Measurements from ENCODE around the gene ERCC6. TPM values are rescaled to one million over a fixed set of nuclear protein-coding genes. Genes with fewer than 3 reads are reported as not detected.
A peak's percentile ranks its signal among the peaks of the same experiment; 100 is the strongest.

ERCC6 gene
- total RNA-seq, 2 experiments from 2014 or later: 20.5 to 20.6 TPM

DNA sequence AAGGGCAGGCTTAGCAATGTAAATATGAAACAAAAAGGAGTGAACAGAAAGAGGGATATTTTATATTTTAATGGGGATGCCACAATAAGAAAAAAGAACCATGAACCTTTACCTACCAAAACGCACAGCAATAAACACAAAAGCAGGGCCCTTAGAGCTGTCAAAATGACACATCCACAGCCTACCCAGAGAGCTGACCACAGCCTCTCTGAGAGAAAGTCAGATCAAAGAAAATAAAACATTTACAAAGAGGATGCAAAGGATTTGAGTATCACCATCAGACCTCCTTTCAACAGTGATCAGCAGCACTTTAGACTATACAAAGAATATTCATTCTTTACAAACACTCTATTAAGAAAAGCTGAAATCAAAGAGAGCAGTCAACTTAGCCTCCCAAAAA is 52.9 kb downstream of the ERCC6 start:
- ATAC-seq: peak; percentile 36
- CTCF ChIA-PET: interaction anchor here (1.0 to 2.9 kb wide), 2 partner anchors 25 to 78 kb away, joined by 4 to 11 read pairs; no protein-coding TSS in a partner anchor
- peaks cover 9% of the 10 kb centered on the region for H3K36me3 Mint-ChIP-seq (ENCODE audit: low read depth)

DNA sequence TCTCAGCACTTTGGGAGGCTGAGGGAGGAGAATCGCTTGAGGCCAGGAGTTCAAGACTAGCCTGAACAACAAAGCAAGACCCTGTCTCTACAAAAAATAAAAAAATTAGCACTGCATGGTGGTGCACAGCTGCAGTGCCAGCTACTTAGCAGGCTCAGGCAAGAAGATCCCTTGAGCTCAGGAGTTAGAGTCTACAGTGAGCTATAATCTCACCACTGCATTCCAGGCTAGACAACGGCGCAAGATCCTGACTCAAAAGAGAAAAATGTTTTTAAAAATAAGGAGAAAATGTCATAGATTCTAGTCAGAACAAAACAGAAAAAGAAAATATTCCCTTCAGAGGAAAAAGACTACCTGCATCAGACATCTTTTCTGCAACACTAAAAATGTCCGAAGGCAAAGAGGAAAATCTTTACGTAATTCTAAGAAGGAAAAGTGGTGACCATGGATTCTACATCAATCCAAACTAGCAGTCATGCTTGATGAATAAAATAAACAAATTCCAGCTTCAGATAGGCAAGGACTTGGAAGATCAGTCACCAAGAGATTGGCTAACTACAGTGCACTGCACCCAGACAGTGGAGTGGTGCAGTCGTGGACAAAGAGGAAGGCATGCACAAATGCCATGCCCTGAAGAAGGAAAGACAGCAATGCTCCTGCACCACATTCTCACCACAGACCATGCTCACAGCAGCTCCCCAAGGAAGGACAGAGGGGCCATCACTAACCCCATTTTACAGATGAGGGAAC is 54.3 kb downstream of the ERCC6 start:
- ChIA-PET POLR2A (no interaction called here), CTCF (interaction anchor here (1.5 kb wide), 1 partner anchor 77 kb away, joined by 3 read pairs; no protein-coding TSS in a partner anchor)
- Mint-ChIP-seq H3K4me1 (ENCODE audit: low read depth) (peaks cover 20% of the 10 kb centered on the region), H3K27ac (no peak overlapping the region), H3K4me3 (no peak overlapping the region), H3K27me3 (ENCODE audit: low read depth) (no peaks in the 10 kb centered on the region), H3K9me3 (ENCODE audit: insufficient read depth) (no peaks in the 10 kb centered on the region), H3K36me3 (ENCODE audit: low read depth) (peaks cover 14% of the 10 kb centered on the region)
- ATAC-seq (no peak), DNase-seq (no peak)

More for the DNA sequence above, 52.9 kb downstream of the ERCC6 start:
- DNase-seq: peak; percentile 24
- H3K4me3 Mint-ChIP-seq: no peak overlapping the region
- no peaks in the 10 kb centered on the region for H3K9me3 Mint-ChIP-seq (ENCODE audit: insufficient read depth)
- no peak overlapping the region for H3K27ac Mint-ChIP-seq
- no peaks in the 10 kb centered on the region for H3K27me3 Mint-ChIP-seq (ENCODE audit: low read depth)
- H3K4me1 Mint-ChIP-seq (ENCODE audit: low read depth): peaks cover 20% of the 10 kb centered on the region
- POLR2A ChIA-PET: no interaction called here

DNA sequence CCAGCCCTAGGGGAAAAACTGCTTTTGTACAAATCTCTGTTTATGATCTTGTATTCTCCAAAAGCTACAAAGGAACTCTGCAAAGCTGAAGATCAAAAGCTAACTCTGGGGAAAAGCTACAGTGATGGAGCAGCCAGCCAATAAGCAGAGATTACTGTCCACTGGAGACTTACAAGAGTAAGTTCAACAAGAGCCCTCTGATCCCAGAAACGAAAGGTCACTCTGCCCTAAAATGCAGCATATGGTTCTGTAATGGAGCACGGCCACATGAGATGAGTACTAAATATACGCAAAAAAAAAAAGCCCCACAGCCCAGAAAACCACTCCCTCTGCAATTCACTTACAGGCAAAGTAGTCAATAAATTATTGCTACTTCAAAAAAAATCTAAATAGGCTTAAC is 60.1 kb downstream of the ERCC6 start:
- ChIA-PET CTCF (interaction anchor here (1.6 kb wide), 1 partner anchor 33 kb away, joined by 6 read pairs; no protein-coding TSS in a partner anchor), POLR2A (no interaction called here)
- DNase-seq: no peak
- Mint-ChIP-seq H3K27me3 (ENCODE audit: low read depth) (no peaks in the 10 kb centered on the region), H3K9me3 (ENCODE audit: insufficient read depth) (no peaks in the 10 kb centered on the region), H3K36me3 (ENCODE audit: low read depth) (peaks cover 29% of the 10 kb centered on the region), H3K27ac (no peak overlapping the region), H3K4me3 (no peak overlapping the region), H3K4me1 (ENCODE audit: low read depth) (no peaks in the 10 kb centered on the region)
- no peak for ATAC-seq

DNA sequence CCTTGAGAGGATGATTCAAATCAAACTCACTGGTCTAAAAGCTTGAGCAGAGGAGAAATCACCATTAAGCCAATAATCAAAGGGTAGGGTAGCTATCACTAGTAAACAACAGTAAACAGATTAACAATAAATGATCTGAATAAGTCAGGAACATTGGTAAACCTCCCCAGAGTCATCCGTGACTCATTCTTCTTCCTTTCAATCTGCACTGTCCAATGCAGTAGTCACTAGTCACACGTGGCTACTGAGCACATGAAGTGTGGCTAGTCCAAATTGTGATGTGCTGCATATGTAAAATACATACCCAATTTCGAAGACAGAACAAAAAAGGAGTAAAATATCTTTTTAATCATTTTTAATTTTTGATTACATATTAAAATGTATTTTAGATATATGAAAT is 64.0 kb downstream of the ERCC6 start:
- no peak for ATAC-seq
- Mint-ChIP-seq H3K9me3 (ENCODE audit: insufficient read depth) (no peaks in the 10 kb centered on the region), H3K27ac (no peak overlapping the region), H3K36me3 (ENCODE audit: low read depth) (peaks cover 35% of the 10 kb centered on the region), H3K27me3 (ENCODE audit: low read depth) (no peaks in the 10 kb centered on the region), H3K4me3 (no peak overlapping the region), H3K4me1 (ENCODE audit: low read depth) (no peaks in the 10 kb centered on the region)
- POLR2A ChIA-PET: no interaction called here
- CTCF ChIA-PET: no interaction called here
- DNase-seq: no peak

DNA sequence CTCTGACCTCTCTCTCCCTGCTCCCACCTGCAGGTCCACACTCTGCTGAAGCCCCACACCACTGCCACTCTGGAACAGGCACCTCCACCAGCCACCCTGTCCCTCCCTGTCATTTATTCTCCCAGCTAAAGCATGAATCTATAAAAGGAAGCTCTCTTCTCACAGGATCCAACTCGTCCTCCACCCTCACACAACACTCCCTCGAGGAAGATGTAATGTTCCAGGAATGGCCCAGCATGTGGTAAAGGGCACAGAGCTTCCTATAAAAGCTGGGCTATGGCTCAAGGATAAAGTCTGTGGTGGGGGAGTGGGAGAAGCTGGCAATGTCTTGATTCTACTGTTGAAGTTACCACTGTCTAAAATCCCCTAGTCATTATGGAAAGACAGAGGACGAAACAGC is 67.4 kb downstream of the ERCC6 start:
- no peaks in the 10 kb centered on the region for H3K4me1 Mint-ChIP-seq (ENCODE audit: low read depth)
- DNase-seq (no peak), ATAC-seq (no peak)
- no peaks in the 10 kb centered on the region for H3K27me3 Mint-ChIP-seq (ENCODE audit: low read depth)
- CTCF ChIA-PET: interaction anchor here (1.9 kb wide), 1 partner anchor 64 kb away, joined by 6 read pairs; no protein-coding TSS in a partner anchor
- no peak overlapping the region for H3K4me3 Mint-ChIP-seq
- H3K9me3 Mint-ChIP-seq (ENCODE audit: insufficient read depth): no peaks in the 10 kb centered on the region
- H3K36me3 Mint-ChIP-seq (ENCODE audit: low read depth): peaks cover 32% of the 10 kb centered on the region
- POLR2A ChIA-PET: no interaction called here
- no peak overlapping the region for H3K27ac Mint-ChIP-seq

DNA sequence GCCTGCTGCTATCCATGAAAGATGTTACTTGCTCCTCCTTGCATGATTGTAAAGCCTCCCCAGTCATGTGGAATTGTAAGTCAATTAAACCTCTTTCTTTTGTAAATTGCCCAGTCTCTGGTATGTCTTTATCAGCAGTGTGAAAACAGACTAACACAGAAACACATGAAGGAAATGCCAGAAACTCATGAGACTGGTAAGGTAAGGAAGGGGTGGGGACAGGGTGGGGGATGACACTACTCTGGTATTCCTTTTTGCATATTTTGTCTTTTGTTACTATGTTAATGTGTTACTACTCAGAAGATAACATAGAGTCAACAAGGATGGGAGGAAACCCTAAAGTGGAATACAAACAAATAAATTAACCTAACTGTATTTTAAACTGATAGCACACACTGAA is 73.2 kb downstream of the ERCC6 start:
- Mint-ChIP-seq H3K4me1 (ENCODE audit: low read depth) (no peaks in the 10 kb centered on the region), H3K36me3 (ENCODE audit: low read depth) (peaks cover 43% of the 10 kb centered on the region), H3K27ac (no peak overlapping the region), H3K4me3 (no peak overlapping the region), H3K9me3 (ENCODE audit: insufficient read depth) (peaks cover 10% of the 10 kb centered on the region), H3K27me3 (ENCODE audit: low read depth) (no peaks in the 10 kb centered on the region)
- no peak for ATAC-seq
- no peak for DNase-seq
- ChIA-PET CTCF (no interaction called here), POLR2A (no interaction called here)

Other genes starting within 250 kb of the ERCC6 start
- not detected for gene C10orf71, start 240.0 kb downstream of the ERCC6 start, total RNA-seq
- gene DRGX, start 143.0 kb downstream of the ERCC6 start, total RNA-seq: not detected
- not detected for gene SLC18A3, start 71.2 kb upstream of the ERCC6 start, total RNA-seq
- not detected for gene CHAT, start 74.9 kb upstream of the ERCC6 start, total RNA-seq
- not detected for gene C10orf53, start 140.5 kb upstream of the ERCC6 start, total RNA-seq
- under 1 TPM in 1 of 2 experiments, not detected in 1; 0.10 TPM for gene OGDHL, start 223.2 kb upstream of the ERCC6 start, total RNA-seq

All from activated CD8-positive, alpha-beta T cell treated with anti-CD3 and anti-CD28 coated beads, Interleukin-2, amount 10 ng/mL, durations not matched to agents 7 days and 5 days (primary cell).